TTC549 (cell line): ENCODE data around the gene FZD10.

Source experiments
- FAIRE-seq: peaks from 2 replicates; lab custom pipeline; 2012; peaks lifted over from hg19 to GRCh38; lab: Jason Lieb, UNC

FZD10 gene

DNA sequence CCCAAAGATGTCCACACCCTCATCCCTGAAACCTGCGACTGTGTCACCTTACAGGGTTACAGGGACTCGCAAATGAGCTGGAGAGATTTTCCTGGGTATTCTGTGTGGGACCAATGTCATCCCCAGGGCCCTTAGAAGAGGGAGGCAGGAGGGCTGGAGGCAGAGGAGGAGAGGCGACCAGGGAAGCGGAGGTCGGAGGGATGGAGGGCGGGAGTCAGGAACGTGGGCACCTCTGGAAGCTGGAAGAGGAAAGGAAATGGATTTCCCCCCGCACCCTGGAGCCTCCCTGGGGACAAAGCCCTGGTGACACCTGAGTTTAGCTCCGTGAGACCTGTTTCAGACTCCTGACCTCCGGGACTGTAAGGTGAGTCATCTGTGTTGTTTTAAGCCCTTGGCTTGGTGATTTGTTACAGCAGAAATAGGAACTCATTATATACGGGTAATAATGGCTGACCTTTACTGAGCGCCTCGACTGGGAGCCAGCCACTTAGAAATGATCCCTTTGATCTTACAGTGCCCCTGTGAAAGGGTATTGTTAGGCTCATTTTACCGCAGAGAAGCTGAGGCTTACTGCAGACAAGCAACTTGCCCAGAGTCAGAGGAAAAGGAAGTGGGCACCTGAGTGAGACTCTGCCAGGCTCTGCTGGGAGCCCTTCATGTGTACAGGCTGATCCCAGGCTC lies 29.3 kb upstream of the FZD10 start:
- no peak for FAIRE-seq

DNA sequence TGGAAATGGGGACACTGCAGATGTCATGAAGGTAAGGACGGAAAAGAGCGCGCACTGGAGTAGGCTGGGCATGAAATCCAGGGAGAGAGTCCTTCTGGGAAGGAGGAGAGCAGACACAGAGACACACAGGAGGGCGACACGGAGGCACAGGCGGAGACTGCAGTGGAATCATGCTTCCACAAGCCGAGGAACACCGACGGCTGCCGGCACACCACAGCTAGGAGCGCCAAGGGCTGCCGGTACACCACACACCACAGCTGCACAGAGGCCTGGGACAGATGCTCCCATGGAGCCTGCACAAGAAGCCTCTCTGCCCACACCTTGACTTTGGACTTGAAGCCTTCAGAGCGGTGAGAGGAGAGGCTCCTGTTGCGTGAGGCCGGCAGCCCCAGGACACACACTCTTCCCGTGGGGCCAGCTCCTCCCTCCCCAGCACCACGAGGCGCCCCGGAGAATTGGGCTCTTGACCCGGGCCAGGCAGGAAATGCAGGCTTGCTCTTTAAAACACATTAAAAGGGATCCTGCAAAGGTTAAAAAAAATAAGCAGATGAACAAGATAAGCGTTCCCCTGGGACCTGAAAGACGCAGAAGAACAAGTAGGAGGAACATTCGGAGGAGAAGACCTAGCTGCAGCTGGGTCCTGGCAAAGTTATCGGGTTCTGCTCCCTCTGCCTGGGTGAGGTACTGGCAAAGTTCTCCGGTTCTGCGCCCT lies 28.3 kb upstream of the FZD10 start:
- no peak for FAIRE-seq

DNA sequence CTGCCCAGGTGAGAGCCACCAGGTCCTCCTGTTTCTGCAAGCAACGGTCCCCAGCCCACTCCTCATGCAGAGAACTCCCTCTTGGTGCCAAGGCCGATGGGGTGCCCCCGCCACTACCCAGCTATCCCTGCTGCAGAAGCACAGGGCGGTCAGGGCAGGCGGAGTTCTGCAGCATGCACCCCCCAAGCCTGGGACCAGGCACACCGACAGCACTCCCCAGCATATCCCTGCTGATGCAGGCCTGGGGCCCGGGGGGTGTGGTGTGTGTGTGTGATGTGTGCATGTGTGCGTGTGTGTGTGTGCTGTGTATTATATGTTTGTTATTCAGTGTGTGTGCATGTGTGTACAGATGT lies 27.7 kb upstream of the FZD10 start:
- no peak for FAIRE-seq

DNA sequence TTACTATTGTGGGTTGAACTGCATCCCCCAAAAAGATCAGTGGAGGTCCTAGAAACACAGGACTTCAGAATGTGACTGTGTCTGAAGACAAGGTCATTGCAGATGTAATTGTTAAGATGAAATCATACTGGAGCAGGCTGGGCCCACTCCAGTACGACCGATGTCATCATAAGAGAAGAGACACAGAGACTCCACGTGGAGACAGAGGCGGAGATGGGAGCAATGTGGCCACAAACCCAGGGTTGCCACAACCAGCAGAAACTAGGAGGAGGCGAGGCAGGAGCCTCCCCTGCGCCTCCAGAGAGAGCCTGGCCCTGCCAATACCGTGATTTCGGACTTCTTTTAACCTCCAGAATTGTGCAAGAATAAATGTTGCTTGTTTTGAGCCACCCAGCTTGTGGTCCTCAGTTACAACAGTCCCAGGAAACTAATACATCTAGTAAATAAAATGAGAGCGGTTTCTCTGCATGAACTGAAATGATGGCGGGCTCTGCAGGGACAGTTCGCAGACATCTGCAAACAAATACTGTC lies 25.7 kb upstream of the FZD10 start:
- no peak for FAIRE-seq

DNA sequence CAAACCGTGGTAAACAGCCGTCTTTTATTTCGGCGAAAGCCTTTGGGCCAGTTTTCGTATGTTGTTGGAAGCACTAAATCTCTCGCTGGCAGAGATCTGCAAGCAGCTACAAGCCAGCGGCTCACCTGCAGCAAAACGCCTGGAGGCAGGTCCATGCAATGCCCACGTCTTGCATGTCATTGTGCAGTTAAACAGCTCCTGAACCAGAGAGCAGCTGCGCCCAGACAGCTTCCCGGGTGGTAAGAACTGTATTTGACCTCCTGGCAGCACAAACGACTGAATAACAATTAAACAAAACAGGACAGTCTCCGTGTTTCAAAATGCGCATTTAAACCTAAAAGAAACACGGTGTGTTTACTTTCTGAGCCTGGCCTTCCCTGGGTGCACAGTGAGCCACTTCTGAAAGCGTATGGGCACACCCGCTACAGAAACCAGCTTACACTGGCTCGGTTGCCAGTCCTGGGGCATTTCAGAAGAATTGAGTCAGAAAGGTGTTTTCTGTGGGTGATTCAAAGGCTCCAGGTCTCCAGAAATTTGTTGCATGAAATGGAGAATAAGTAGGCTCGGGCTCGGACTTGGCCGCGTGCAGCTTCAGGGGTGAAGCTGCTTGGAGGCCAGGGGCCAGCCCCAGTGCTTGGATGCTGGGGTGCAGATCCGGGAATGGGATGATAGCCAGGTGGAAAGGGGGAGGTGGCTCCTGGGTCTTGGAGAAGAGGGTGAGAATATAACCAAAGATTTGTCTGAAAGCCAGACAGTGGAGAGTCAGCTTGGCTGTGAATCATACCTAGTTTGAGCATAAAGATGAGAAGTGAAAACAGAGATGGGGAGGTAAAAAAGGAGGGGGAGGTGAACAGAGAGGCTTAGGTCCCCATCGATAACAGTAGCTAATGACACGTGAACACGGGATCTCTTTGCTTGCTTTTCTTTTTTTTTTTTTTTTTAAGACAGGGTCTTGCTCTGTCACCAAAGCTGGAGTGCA lies 24.9 kb upstream of the FZD10 start:
- no peak for FAIRE-seq

DNA sequence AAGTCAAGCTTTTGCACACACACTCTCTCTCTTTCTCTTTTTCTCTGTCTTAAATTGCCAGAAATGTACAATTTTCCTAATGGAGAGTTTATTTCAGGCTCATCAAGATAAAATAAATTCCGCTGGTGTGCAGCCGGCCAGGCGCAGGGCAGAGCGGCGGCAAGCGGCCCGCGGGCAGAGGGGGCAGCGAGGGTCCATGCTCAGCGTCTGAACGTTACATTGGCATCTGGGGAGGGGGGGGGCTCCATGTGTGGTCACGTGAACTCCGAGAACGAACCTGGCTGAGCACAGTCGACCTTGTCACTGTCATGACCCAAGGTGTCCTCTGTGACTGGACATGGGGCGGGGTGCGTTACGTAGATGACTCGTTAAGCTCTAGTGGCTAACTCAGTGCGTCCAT lies 23.8 kb upstream of the FZD10 start:
- FAIRE-seq: no peak

DNA sequence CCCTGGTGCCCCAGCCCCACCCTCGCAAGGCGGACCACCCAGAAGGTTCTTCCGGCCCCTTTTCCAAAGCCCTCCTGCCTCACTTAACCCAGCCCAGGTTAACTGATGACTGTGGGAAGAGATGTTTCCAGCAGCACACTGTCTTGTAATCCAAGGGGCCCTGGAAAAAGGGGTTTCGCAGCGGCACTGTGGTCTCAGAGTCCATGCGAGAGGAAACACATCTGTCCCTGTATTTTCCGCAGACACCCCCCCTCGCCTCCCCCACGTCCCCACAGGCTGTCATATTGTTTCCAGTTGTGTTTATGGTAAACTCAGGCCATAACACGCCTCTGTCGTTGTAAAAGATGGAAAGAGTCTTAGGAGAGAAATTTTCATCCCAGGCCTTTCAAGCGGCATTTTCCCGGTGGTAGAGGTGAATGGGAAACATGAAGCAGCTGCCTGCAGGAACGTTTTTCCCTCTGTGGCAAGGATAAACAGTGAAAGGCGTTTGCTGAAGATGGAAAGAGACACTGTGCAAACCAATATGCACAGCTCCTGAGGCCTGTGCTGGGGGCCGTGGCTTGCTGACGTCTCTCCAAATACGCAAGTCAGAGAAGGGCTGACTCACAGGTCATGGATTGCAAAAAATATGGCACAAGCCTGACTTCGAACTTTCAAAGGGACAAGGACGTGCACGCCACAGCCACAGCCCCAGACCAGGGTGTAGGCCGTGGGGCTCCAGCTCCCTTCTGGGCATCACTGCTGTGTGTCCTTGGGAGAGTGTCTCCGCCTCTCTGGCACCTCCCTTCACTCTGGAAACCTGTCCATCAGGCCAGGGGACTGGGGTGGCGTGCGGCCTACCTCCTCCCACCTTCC lies 22.5 kb upstream of the FZD10 start:
- no peak for FAIRE-seq

DNA sequence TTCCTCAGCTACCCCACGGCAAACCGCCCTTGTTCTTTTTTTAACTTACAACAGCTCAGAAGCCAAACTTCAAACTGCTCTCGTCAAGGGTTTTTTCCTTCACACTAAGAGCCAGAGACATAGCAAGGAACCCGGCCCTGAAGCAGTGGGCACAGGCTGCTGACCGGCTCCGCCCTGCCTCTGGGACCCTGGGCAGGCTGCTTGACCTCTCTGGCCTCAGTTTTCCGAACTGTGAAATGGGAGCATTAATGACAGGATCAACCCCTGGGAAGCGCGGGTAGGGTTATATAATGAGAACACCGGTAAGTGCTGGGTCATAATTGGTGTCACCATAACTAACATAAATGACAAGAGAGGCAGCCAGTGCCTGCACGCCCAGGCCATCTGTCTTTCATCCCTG lies 21.2 kb upstream of the FZD10 start:
- FAIRE-seq: no peak

DNA sequence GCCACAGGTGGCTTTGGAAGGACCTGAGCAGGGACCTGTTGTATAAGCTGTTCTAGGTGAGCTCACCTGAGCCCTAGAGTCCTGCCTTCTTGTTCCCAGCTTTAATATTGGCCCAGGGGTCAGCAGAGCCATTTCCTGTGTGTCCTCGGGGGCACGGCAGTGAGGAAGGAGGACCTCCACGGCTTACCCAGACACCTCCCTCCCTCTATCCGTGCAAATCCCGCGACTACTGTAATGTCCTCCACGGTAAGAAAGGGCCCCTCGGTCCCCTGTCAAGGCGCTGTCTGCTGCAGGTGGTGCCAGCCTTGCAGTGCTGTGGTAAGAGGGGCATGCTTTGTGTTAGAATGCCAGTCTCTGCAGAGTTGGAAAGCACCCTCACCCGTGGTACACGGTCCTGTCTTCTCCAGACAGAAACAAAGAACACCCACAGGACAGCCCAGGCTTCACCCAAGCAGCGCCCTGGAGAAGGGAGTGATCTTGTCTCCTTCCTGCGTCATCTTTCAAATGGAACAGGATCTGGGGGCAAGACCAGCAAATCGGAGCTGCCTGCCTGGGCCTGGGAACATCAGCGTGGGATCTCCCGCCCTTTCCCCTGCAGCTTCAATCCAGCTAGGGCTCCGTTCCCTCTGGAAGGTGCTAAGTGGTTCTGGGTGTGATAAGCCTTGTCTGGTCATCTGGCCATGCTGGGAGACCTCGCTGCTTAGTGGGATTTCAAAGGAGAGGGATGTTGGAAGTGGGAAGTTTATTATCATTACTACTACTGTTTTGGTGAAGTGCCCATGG lies 20.2 kb upstream of the FZD10 start:
- FAIRE-seq: no peak

DNA sequence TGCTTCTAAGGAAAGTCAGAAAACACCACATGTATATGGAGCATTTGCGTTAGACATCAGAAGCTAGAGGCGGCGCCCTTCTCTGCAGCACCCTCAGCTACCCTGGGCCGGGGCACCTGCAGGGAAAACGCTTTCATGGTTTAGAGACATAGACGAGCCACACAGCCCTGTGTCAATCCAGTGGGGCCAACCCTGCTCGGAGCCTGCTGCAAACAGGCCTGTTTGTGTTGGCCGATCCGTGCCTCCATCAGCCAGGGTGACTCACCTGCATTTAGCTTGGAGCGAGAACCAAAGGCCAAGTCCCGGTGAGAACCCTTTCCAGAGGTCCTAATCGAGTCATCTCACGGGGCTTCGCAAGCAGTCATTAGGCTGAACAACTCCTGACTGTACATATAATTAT lies 19.5 kb upstream of the FZD10 start:
- FAIRE-seq: no peak

DNA sequence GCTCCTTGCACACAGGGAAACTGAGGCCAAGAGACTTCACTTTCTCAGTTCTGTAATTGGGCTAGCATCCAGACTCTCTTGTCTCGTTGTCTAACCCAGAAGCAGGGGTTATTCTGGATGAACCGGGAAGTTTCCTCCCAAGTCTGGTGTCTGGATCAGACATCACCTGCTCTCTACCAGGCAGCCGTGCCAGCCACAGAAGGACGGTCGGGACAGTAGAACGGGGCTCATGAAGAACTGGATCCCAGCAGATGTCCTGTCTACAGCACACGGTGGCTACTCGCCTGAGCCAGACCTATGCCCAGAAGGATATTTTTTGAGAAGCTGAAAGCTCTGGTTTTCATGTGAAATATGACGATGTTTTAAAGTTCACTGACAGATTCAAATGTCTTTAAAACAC lies 19.1 kb upstream of the FZD10 start:
- FAIRE-seq: no peak

DNA sequence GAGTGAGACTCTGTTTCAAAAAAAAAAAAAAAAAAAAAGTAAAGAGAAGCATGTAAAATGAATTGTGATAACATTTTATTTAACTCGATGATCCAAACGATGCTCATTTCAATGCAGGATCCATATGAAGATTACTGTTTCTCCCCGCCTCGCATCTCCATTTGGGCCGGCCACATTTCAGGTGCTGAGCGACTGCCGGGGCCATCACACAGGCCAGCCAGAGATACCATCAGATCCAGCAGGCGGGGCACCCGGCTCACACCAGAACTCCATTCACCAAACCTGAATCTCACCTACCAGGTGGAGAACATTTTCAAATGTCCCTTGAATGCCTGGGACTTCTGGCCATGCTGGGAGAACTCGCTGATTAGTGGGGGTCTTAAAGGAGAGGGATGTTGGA lies 18.0 kb upstream of the FZD10 start:
- no peak for FAIRE-seq

DNA sequence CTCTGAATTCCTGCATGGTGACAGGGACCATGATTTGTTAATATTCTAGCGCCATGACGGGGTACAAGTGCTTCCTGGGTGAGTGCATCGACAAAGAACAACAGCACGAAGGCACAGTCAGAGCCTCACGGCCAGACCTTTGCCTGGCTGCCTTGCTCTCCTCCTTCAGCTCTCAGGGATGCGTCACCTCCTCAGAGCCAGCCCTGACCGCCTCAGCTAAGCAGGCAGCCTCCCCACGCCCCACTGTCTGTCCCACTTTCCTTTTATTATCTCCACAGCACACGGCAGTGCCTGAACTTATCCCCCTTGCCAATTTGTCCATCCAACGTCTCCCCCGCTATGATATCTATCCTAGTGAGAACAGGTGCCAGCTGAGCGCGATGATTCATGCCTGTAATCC lies 16.5 kb upstream of the FZD10 start:
- no peak for FAIRE-seq

DNA sequence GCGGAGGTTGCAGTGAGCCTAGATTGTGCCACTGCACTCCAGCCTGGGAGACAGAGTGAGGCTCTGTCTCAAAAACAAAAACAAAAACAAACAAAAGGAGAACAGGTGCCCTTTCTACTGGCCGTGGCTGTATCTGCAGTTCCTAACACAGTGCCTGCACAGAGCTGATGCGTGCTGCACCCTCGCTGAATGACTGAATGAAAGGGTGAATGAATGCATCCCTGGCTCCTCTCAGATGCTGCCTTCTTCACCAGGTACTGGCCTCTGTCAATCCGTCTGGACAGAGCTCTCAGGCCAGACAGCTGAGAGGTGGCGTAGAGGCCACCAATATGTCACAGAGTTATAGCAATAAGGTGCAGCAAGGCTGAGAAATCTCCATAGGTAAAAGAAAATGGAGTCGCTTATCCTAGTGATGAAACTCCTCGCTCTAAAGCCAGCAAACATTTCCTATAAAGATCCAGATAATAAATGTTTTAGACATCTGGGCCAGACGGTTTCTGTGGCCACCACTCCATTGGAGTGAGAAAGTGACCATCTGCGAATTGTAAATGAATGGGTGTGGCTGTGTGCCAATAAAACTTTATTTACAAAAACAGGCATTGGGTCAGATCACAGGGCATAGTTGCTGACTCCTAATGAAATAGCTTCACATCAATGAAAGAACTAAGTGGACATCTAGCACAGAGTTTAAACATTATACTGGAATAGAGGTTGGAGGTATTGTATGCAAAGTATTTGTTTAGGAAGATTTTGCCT lies 15.9 kb upstream of the FZD10 start:
- FAIRE-seq: no peak

DNA sequence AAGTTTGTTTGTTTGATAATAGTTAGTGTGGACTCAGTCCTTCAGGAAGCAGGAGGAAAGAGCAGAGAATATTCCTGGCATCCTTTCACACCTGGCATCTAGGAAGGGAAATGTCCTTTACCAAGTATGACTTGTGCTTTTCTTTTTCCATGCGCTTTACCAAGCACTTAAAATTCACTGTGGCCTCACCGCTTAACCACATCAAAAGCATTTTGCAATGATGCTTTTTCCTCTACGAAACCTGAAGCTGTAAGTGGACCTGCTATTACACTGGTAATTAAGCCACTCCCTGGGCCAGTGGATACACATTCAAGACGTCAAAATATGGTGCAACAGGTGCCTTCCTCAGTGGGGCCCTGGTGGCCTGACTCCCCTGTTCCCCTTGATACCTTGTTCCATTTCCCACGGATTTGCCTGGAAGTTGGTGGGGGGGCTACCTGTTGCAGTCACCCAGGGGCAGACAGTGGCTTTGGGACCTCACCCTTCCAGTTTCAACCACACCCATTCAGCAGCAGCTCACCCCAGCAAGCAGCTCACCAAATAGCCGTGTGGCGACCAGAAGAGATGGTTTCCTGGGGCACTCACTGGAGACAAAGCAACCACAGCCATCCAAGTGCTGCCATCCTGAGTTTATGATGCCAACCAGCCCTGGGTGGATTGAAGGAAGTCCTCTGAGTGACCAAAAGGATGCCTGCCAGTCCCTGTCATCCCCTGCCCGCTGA lies 14.2 kb upstream of the FZD10 start:
- FAIRE-seq: no peak

DNA sequence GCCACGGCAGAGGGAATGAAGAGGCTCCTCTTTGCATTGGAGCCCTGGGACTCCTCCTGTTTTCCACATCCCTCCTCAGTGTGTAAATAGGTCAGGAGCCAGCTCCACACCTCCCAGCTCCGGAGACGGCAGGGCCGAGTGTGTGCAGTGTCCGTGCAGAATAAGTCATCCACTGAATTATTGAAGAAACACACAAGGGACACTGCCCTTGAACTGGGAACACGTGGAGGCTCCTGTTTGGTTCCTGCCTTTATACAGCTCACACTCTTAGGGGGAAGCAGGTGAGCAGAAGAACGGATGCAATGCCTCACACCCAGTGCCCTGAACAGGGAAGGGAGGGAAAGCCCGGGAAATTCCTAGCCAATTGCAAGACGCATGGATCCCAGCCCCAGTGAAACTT lies 10.4 kb upstream of the FZD10 start:
- FAIRE-seq: no peak

DNA sequence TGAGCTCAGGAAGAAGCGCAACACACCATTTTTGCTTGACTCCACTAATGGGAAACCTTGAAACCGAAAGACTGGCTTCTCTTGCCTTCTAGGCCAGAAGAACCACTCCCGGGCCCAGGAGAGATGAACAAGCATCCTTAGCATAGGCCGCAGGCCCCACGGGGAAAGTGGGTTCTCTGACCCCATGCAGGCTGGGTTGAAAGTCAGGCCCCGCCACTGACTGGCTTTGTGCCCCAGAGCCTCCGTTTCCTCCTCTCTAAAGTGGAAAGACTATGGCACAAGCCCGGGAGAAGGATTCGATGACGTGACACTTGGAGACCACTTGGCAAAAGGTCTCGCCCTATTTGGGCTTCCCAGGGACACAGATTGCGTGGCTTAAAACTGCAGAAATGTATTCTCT lies 9.9 kb upstream of the FZD10 start:
- FAIRE-seq: no peak

DNA sequence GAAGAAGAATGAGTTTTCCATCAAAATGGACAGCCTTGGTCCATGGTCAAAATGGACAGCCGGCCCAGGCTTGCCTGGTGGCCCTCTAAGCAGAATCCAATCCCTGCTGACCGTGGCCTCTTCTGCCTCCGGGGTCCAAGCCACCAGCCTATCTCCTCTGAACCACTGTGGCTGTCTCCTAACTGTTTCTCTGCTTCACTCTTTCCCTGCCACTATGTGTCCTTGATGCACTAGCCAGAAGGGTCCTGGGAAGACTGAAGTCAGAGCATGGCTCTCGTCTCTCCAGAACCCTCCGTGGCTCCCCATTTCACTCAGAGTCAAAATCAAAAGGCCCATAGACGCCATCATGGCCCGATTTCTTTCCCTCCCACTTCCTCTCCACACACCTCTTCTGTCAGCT lies 8.5 kb upstream of the FZD10 start:
- no peak for FAIRE-seq

DNA sequence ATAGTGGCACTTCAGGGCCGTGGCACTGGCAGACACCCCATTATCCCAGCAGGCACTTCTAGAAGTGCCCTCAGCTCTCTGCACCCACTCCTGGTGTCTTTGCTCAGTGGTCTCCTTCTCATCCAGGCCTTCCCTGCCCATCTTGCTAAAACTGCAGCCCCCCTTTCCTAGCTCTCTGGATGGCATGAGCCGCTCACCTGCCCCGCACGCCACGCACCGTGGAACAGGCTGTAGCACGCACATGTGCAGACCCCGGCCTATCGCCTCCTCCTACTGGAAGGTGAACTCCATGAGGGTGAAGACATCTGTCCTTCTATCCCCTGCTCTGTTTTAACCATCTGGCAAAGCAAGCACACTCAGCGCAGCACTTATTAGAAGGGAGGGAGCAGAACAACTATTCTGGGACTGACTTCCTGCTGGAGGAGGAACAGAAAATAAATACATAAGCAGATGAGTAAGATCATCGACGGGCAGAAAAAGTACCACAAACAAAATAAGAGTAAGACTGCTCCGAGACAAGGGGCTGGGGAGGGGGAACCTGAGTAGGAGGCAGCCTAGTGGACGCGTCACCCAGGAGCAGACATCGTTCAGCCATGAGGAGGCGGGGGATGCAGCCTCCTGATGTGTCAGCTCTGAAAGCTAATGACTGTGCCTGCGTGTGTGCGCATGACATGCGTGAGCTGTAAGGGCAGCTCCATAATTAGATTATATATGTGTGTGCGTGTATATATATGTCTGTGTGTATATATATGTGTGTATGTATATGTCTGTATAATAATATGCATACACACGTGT lies 7.8 kb upstream of the FZD10 start:
- FAIRE-seq: no peak
